Measurements from ENCODE around the gene INA. TPM values are rescaled to one million over a fixed set of nuclear protein-coding genes. Genes with fewer than 3 reads are reported as not detected.
"Not testable (repeated sequence)": the region's sequence is repeated elsewhere in the genome, so short reads cannot be mapped to it uniquely, and the experiment has no call there.

The INA gene
- total and polyA plus RNA-seq, 7 donors: 0.06 to 0.08 TPM; not detected in 5

GRCh38 chr10:103256613-103257012 is 20.3 kb upstream of the INA start:
- Histone ChIP-seq H3K4me3 (no peak overlapping the region), H3K36me3 (ENCODE audit: insufficient read depth in 1 of 2, low read depth in 1 of 2) (no peaks in the 10 kb centered on the region), H3K9me3 (no peaks in the 10 kb centered on the region), H3K27ac (no peak overlapping the region), H3K4me1 (no peaks in the 10 kb centered on the region), H3K27me3 (ENCODE audit: insufficient read depth in 3 of 3, low read length in 2 of 3) (peaks cover 0 to 2% (median 0%) of the 10 kb centered on the region in 3 donors)
- WGBS, 3 donors: 82 to 91% (median 83%) methylated on average over 1 of the region's 1 CpG
- intact Hi-C loops (cut with DNase I): loop anchor here in 1 of 2 donors (10.0 kb wide), 1 partner anchor 422 kb away; the partner anchor contains the start of gene CYP17A1
- TF ChIP-seq CTCF (IDR thresholded peaks at IDR 0.05): no peak
- DNase-seq (no peak), ATAC-seq (no peak)

GRCh38 chr10:103257812-103258211 is 19.1 kb upstream of the INA start:
- H3K4me3 ChIP-seq: no peak overlapping the region
- TF ChIP-seq CTCF (IDR thresholded peaks at IDR 0.05): no peak
- no peaks in the 10 kb centered on the region for H3K4me1 ChIP-seq
- no peak overlapping the region for H3K27ac ChIP-seq
- no peak for DNase-seq
- intact Hi-C loops (cut with DNase I): loop anchor here in 1 of 2 donors (10.0 kb wide), 1 partner anchor 423 kb away; the partner anchor contains the start of gene CYP17A1
- no peaks in the 10 kb centered on the region for H3K36me3 ChIP-seq (ENCODE audit: insufficient read depth in 1 of 2, low read depth in 1 of 2)
- H3K27me3 ChIP-seq (ENCODE audit: insufficient read depth in 3 of 3, low read length in 2 of 3): peaks cover 0 to 5% (median 0%) of the 10 kb centered on the region in 3 donors
- no peak for ATAC-seq
- H3K9me3 ChIP-seq: no peaks in the 10 kb centered on the region

- not testable (repeated sequence) for ATAC-seq; H3K36me3 ChIP-seq (ENCODE audit: insufficient read depth in 1 of 2, low read depth in 1 of 2); H3K4me1 ChIP-seq; DNase-seq; H3K9me3 ChIP-seq; H3K27ac ChIP-seq; H3K4me3 ChIP-seq
- intact Hi-C loops (cut with DNase I): loop anchor here in 1 of 2 donors (10.0 kb wide), 1 partner anchor 424 kb away; the partner anchor contains the start of gene CYP17A1
- WGBS, 3 donors: 88 to 93% (median 92%) methylated on average over 4 of the region's 4 CpGs
- H3K27me3 ChIP-seq (ENCODE audit: insufficient read depth in 3 of 3, low read length in 2 of 3): peaks cover 0 to 12% (median 0%) of the 10 kb centered on the region in 3 donors
Measured at GRCh38 chr10:103258928-103259327, 18.0 kb upstream of the INA start.

DNA sequence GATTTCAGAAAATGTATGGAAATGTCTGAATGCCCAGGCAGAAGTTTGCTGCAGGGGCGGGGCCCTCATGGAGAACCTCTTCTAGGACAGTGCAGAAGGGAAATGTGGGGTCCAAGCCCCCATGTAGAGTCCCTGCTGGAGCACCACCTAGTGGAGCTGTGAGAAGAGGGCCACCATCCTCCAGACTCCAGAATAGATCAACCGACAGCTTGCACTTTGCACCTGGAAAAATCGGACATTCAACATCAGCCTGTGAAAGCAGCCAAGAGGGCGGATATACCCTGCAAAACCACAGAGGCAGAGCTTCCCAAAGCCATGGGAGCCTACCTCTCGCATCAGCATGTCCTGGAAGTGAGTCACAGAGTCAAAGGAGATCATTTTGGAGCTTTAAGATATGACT is 16.9 kb upstream of the INA start:
- no peak overlapping the region for H3K4me3 ChIP-seq
- peaks cover 0 to 12% (median 0%) of the 10 kb centered on the region in 3 donors for H3K27me3 ChIP-seq (ENCODE audit: insufficient read depth in 3 of 3, low read length in 2 of 3)
- H3K9me3 ChIP-seq: no peaks in the 10 kb centered on the region
- intact Hi-C loops (cut with DNase I): loop anchor here in 1 of 2 donors (10.0 kb wide), 1 partner anchor 425 kb away; the partner anchor contains the start of gene CYP17A1
- DNase-seq: no peak
- WGBS, 3 donors: 86 to 94% (median 87%) methylated on average over 5 of the region's 5 CpGs
- no peak for TF ChIP-seq CTCF (IDR thresholded peaks at IDR 0.05)
- ATAC-seq: no peak
- H3K4me1 ChIP-seq: no peaks in the 10 kb centered on the region
- no peak overlapping the region for H3K27ac ChIP-seq
- H3K36me3 ChIP-seq (ENCODE audit: insufficient read depth in 1 of 2, low read depth in 1 of 2): no peaks in the 10 kb centered on the region

- intact Hi-C loops (cut with DNase I): no loop called here
Measured at GRCh38 chr10:103262229-103262628, 14.7 kb upstream of the INA start.

More at GRCh38 chr10:103262229-103262628, 14.7 kb upstream of the INA start:
- WGBS, 3 donors: 67 to 77% (median 75%) methylated on average over 3 of the region's 3 CpGs
- H3K4me1 ChIP-seq: no peaks in the 10 kb centered on the region
- no peak overlapping the region for H3K4me3 ChIP-seq
- no peak for DNase-seq
- H3K36me3 ChIP-seq (ENCODE audit: insufficient read depth in 1 of 2, low read depth in 1 of 2): no peaks in the 10 kb centered on the region
- TF ChIP-seq CTCF (IDR thresholded peaks at IDR 0.05): no peak
- no peaks in the 10 kb centered on the region for H3K9me3 ChIP-seq
- no peak overlapping the region for H3K27ac ChIP-seq
- H3K27me3 ChIP-seq (ENCODE audit: insufficient read depth in 3 of 3, low read length in 2 of 3): peaks cover 0 to 16% (median 0%) of the 10 kb centered on the region in 3 donors
- no peak for ATAC-seq

Data from psoas muscle (tissue), 8 donors.